B cell (primary cell): ENCODE results near the gene KRT24. TPM values are rescaled to one million over a fixed set of nuclear protein-coding genes. Genes with fewer than 3 reads are reported as not detected.

Experiments used
- ATAC-seq: fragments of 200-7000 bp; cut with Tn5 transposase; one replicate; pipeline ENCODE4 v1.10.0; 2021; ENCODE audit warnings: low read depth, mild to moderate bottlenecking, moderate number of reproducible peaks, moderate library complexity
- CTCF ChIA-PET: fragments of 350-600 bp; sonication (Branson Sonifier 250); formaldehyde crosslinking; loops from one replicate; lab custom pipeline; 2021; ENCODE audit warnings: antibody characterized with exemption, inconsistent platforms; lab: Charles Lee
- POLR2A ChIA-PET: fragments of 350-600 bp; sonication (Branson Sonifier 250); formaldehyde crosslinking; loops from one replicate; lab custom pipeline; 2021; ENCODE audit warnings: antibody characterized with exemption; lab: Charles Lee
- DNase-seq: peaks from one replicate; pipeline ENCODE4 v3.0.0; 2013
- H2AFZ ChIP-seq: 2 replicates; pipeline ENCODE4 v1.6.1; 2012; ENCODE audit warnings: mild to moderate bottlenecking, low read depth, low read length; ENCODE audit not compliant: insufficient read depth, poor library complexity, severe bottlenecking
- H3K27ac ChIP-seq, 2 donors: 1 replicate in 1 of 2; 2 replicates in 1 of 2; pipeline ENCODE4 v1.5.1; 2012 to 2013; ENCODE audit warnings: low read length in 2 of 2, mild to moderate bottlenecking in 2 of 2, moderate library complexity in 1 of 2
- H3K27me3 ChIP-seq, 4 experiments: fragments of 200-600 bp in 1 of 4; sonication (generic) in 1 of 4; replicated peaks in 1 of 4; 1 replicate in 2 of 4; 2 replicates in 2 of 4; pipeline versions ENCODE4 v1.6.1 to v1.7.0; 2013 to 2016; ENCODE audit warnings: low read length in 3 of 4, mild to moderate bottlenecking in 2 of 4, mixed read lengths in 1 of 4, moderate library complexity in 1 of 4; ENCODE audit not compliant: insufficient read depth in 4 of 4, control insufficient read depth in 3 of 4; ENCODE audit errors: control extremely low read depth in 1 of 4
- H3K36me3 ChIP-seq, 2 experiments: replicated peaks in 1 of 2; 1 replicate in 1 of 2; 2 replicates in 1 of 2; pipeline versions ENCODE4 v1.6.1 to v1.7.1; 2013; ENCODE audit warnings: low read length in 1 of 2; ENCODE audit not compliant: insufficient read depth in 2 of 2, control insufficient read depth in 1 of 2; ENCODE audit errors: control extremely low read depth in 1 of 2, extremely low read depth in 1 of 2
- H3K4me1 ChIP-seq, 2 donors: fragments of 200-600 bp in 1 of 2; sonication (generic) in 1 of 2; 1 replicate in 1 of 2; 2 replicates in 1 of 2; pipeline versions ENCODE4 v1.5.1 to v1.6.1; 2013 to 2017; ENCODE audit warnings: low read length in 2 of 2; ENCODE audit not compliant: control insufficient read depth in 2 of 2, insufficient read depth in 2 of 2
- H3K4me2 ChIP-seq: replicated peaks from 2 replicates; pipeline ENCODE3; 2012; ENCODE audit warnings: mild to moderate bottlenecking, low read depth, low read length; ENCODE audit not compliant: poor library complexity, severe bottlenecking
- H3K4me3 ChIP-seq, 5 experiments: fragments of 200-600 bp in 1 of 5; sonication (generic) in 1 of 5; 1 replicate in 3 of 5; 2 replicates in 2 of 5; pipeline versions ENCODE4 v1.5.1 to v1.7.0; 2011 to 2016; ENCODE audit warnings: low read length in 4 of 5, mild to moderate bottlenecking in 4 of 5, low read depth in 2 of 5, control low read depth in 1 of 5, moderate library complexity in 1 of 5; ENCODE audit not compliant: insufficient read depth in 1 of 5; ENCODE audit errors: control extremely low read depth in 1 of 5, extremely low read depth in 1 of 5
- H3K79me2 ChIP-seq: fragments of 200-600 bp; sonication (generic); one replicate; pipeline ENCODE4 v1.6.0; 2016; ENCODE audit warnings: low read length; ENCODE audit not compliant: control insufficient read depth, insufficient read depth
- H3K9ac ChIP-seq: fragments of 200-600 bp; sonication (generic); 2 replicates; pipeline ENCODE4 v1.6.1; 2017; ENCODE audit warnings: mild to moderate bottlenecking, low read length, moderate library complexity
- H3K9me3 ChIP-seq, 3 donors: one replicate each; pipeline versions ENCODE4 v1.6.1 to v1.7.1; 2013; ENCODE audit warnings: low read length in 2 of 3; ENCODE audit not compliant: control insufficient read depth in 2 of 3, insufficient read depth in 1 of 3; ENCODE audit errors: control extremely low read depth in 1 of 3
- H4K20me1 ChIP-seq: 2 replicates; pipeline ENCODE4 v1.6.0; 2012; ENCODE audit warnings: mild to moderate bottlenecking, low read length; ENCODE audit not compliant: insufficient read depth, control insufficient read depth, poor library complexity, severe bottlenecking
- H3K27ac Mint-ChIP-seq: one replicate; pipeline ENCODE4 v1.8.0; 2021; ENCODE audit warnings: mixed read lengths
- H3K27me3 Mint-ChIP-seq: one replicate; pipeline ENCODE4 v1.8.0; 2021; ENCODE audit warnings: mixed read lengths
- H3K4me1 Mint-ChIP-seq: one replicate; pipeline ENCODE4 v1.8.0; 2021; ENCODE audit warnings: mixed read lengths
- H3K4me3 Mint-ChIP-seq: one replicate; pipeline ENCODE4 v1.8.0; 2021; ENCODE audit warnings: mixed read lengths
- H3K9me3 Mint-ChIP-seq: one replicate; pipeline ENCODE4 v1.8.0; 2022; ENCODE audit warnings: mixed read lengths; ENCODE audit not compliant: insufficient read depth
- EZH2 ChIP-seq: IDR thresholded peaks from 2 replicates; pipeline ENCODE4 v1.6.1; 2012; ENCODE audit warnings: borderline replicate concordance, low read depth, mild to moderate bottlenecking, moderate library complexity, low read length; ENCODE audit not compliant: insufficient read depth, poor library complexity, severe bottlenecking
- WGBS: methylation state at CpG from one replicate; pipeline ENCODE4 v1.1.5; 2013; ENCODE audit warnings: missing lambda C conversion rate; ENCODE audit not compliant: insufficient coverage; 5-methylcytosine and 5-hydroxymethylcytosine counted together
- intact Hi-C: fragments of 100-400 bp; cut with micrococcal nuclease; formaldehyde crosslinking; loops from one replicate; pipeline ENCODE4 v1.10.0; 2022
- polyA plus RNA-seq: library from polyadenylated mRNA; depleted of rRNA; stranded (reverse); fragments of >200 nt; gene quantifications from 2 replicates; pipeline ENCODE4 v1.2.3, GENCODE V29; 2012
- total RNA-seq, 2 donors: library from RNA; stranded (reverse); fragments of 120-200 nt in 1 of 2; gene quantifications; 1 replicate in 1 of 2; 2 replicates in 1 of 2; pipeline versions ENCODE4 v1.2.3 to v1.2.4, GENCODE V29; 2013 to 2022
- TF ChIP-seq, protein P1 (sequence below): fragments of 200-600 bp; IDR thresholded peaks from one replicate; pipeline ENCODE4 v1.8.0; 2022; ENCODE audit warnings: antibody characterized with exemption, mild to moderate bottlenecking

Gene KRT24
- total and polyA plus RNA-seq, 2 donors (not counting 1 experiment from before 2014, with no cell fraction given): not detected

DNA sequence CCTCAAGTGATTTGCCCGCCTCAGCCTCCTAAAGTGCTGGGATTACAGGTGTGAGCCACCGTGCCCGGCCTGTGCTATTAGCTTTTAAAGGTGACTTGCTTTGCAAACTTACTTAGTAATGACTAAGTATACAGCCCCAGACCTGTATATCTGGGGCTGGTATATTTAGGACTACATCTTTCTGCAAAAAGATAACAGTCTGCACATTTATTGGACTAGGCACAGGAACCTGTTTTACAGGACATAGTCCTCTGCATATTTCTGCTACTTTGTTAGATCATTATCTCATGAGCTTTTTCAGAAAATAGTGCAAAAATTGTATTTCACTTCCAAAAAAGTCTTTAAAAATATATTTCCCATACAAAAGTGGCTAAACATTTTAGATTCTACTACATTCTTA lies 1.3 kb downstream of the KRT24 start:
- CTCF ChIA-PET: no interaction called here
- Histone ChIP-seq H3K9ac (no peak overlapping the region), H3K27ac (no peak overlapping the region), H3K36me3 (no peaks in the 10 kb centered on the region), H2AFZ (no peak overlapping the region), H3K4me1 (no peaks in the 10 kb centered on the region), H3K4me2 (no peak overlapping the region), H3K4me3 (no peak overlapping the region), H3K27me3 (peaks cover 0 to 5% (median 4%) of the 10 kb centered on the region in 4 experiments), H3K9me3 (no peaks in the 10 kb centered on the region), H3K79me2 (no peaks in the 10 kb centered on the region), H4K20me1 (no peaks in the 10 kb centered on the region)
- Mint-ChIP-seq H3K4me1 (no peaks in the 10 kb centered on the region), H3K4me3 (no peak overlapping the region), H3K27ac (no peak overlapping the region), H3K9me3 (no peaks in the 10 kb centered on the region), H3K27me3 (peaks cover 47% of the 10 kb centered on the region)
- no peak for ATAC-seq
- no CpG with 5 or more reads among the region's 3 CpGs for WGBS
- DNase-seq: no peak
- POLR2A ChIA-PET: interaction anchor here (0.6 kb wide), 1 partner anchor 27 kb away, joined by 3 read pairs; no protein-coding TSS in a partner anchor
- TF ChIP-seq EZH2: no peak
- TF ChIP-seq, protein P1, sequence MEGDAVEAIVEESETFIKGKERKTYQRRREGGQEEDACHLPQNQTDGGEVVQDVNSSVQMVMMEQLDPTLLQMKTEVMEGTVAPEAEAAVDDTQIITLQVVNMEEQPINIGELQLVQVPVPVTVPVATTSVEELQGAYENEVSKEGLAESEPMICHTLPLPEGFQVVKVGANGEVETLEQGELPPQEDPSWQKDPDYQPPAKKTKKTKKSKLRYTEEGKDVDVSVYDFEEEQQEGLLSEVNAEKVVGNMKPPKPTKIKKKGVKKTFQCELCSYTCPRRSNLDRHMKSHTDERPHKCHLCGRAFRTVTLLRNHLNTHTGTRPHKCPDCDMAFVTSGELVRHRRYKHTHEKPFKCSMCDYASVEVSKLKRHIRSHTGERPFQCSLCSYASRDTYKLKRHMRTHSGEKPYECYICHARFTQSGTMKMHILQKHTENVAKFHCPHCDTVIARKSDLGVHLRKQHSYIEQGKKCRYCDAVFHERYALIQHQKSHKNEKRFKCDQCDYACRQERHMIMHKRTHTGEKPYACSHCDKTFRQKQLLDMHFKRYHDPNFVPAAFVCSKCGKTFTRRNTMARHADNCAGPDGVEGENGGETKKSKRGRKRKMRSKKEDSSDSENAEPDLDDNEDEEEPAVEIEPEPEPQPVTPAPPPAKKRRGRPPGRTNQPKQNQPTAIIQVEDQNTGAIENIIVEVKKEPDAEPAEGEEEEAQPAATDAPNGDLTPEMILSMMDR: no peak
- intact Hi-C loops: no loop called here

DNA sequence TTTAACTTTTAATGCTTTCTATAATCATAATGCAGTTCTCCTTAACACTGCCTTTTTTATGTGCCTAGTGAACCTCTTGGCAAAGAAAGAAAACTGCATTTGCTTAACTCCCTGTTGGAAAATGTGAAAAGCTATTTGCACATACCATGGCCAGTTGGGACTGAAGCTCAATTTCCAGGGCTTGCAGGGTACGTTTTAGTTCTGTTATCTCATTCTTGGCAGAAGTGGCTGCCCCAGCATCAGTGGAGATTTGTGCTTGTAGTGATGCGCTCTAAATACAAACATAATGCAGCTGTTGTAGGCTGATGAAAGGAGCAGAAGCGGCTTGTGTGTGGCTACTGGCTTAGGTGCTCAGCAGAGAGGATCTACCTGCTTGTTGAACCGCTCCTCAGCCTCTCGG lies 3.7 kb downstream of the KRT24 start:
- no peaks in the 10 kb centered on the region for H3K9me3 Mint-ChIP-seq
- Histone ChIP-seq H3K79me2 (no peaks in the 10 kb centered on the region), H3K4me2 (no peak overlapping the region), H3K4me1 (no peaks in the 10 kb centered on the region), H3K9me3 (no peaks in the 10 kb centered on the region), H3K27ac (no peak overlapping the region), H4K20me1 (no peaks in the 10 kb centered on the region), H3K4me3 (no peak overlapping the region), H3K27me3 (peaks cover 0 to 11% (median 8%) of the 10 kb centered on the region in 4 experiments), H3K9ac (no peak overlapping the region), H3K36me3 (no peaks in the 10 kb centered on the region), H2AFZ (no peak overlapping the region)
- no peak overlapping the region for H3K4me3 Mint-ChIP-seq
- H3K27ac Mint-ChIP-seq: no peak overlapping the region
- ATAC-seq: no peak
- ChIA-PET POLR2A (no interaction called here), CTCF (no interaction called here)
- intact Hi-C loops: no loop called here
- H3K27me3 Mint-ChIP-seq: peaks cover 45% of the 10 kb centered on the region
- no peaks in the 10 kb centered on the region for H3K4me1 Mint-ChIP-seq
- TF ChIP-seq EZH2: no peak
- TF ChIP-seq, protein P1: no peak
- DNase-seq: no peak
- WGBS: 100% methylated on average over 3 of the region's 5 CpGs
